ENCODE results near the gene CCDC88C.

CCDC88C gene

DNA sequence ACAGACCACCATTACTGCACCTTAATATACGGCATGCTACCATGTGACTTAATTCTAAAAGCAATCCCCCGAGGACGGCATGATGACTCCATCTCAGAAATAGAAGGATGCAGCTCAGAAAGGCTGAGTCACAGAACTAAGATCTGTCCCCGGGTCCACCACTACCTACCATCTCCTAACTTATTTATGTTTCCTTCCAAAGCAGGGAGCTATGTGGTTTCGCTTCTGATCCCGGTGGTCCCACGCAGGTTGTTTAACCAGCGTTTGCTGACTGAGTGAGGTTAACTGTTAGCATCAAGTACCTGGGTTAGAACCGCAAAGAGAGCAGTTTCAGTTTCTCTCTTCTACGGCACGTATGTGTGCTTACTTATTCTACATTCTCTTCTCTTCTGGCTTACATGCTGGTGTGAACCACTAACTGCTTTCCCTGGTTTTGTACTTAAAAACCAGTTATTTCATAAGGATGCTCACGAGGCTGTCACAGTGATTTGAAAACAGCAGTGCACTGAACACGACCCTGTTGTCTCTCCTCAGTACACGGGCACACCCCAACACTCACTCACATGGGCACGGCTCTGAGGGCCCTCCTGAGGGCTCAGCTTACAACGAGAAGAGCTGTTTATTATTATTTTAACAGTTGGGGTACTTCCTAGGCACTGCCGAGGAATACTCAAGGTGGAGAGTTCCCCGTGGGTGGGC lies 66.7 kb downstream of the CCDC88C start:
- Histone ChIP-seq H3K9ac (ENCODE audit: low read depth, low read length, poor library complexity) (no peak overlapping the region), H2AFZ (ENCODE audit: low read length) (no peak overlapping the region), H3K9me3 (replicated peaks in 1 of 2; ENCODE audit: control insufficient read depth in 2 of 2, insufficient read depth in 1 of 2, low read depth in 1 of 2, low read length in 2 of 2) (no peaks in the 10 kb centered on the region), H2AK5ac (ENCODE audit: low read depth, low read length) (peak overlapping the region; percentile 82), H3K79me1 (ENCODE audit: low read depth, low read length) (peaks cover 8% of the 10 kb centered on the region), H3K27ac (replicated peaks; ENCODE audit: low read length) (no peak overlapping the region), H2BK15ac (ENCODE audit: low read length) (no peak overlapping the region), H3K36me3 (replicated peaks in 1 of 2; ENCODE audit: control insufficient read depth in 2 of 2, insufficient read depth in 2 of 2, low read length in 2 of 2) (peaks cover 0 to 7% of the 10 kb centered on the region in 2 donors), H3K4ac (ENCODE audit: low read length) (no peak overlapping the region), H3K23ac (ENCODE audit: low read depth, low read length, poor library complexity) (no peak overlapping the region), H3K18ac (ENCODE audit: low read length) (no peak overlapping the region), H2BK120ac (ENCODE audit: low read depth, low read length) (no peak overlapping the region), H4K91ac (ENCODE audit: low read depth, low read length, poor library complexity) (no peak overlapping the region), H2BK5ac (ENCODE audit: low read length) (no peak overlapping the region), H2BK12ac (ENCODE audit: low read length) (no peak overlapping the region), H3K14ac (ENCODE audit: low read length) (no peak overlapping the region), H4K8ac (ENCODE audit: low read depth, low read length) (no peak overlapping the region), H3K4me3 (ENCODE audit: low read length in 2 of 2) (no peak overlapping the region), H3K27me3 (ENCODE audit: control insufficient read depth in 3 of 3, insufficient read depth in 3 of 3, low read depth in 1 of 3, low read length in 3 of 3) (no peaks in the 10 kb centered on the region), H3K4me2 (ENCODE audit: insufficient read depth, low read length, poor library complexity, severe bottlenecking) (no peak overlapping the region), H3K4me1 (ENCODE audit: control insufficient read depth in 2 of 2, insufficient read depth in 1 of 2, low read depth in 1 of 2, low read length in 2 of 2) (peaks cover 28 to 36% of the 10 kb centered on the region in 2 donors)
- no CpG with 5 or more reads among the region's 18 CpGs for WGBS, 2 donors (ENCODE audit: extremely low coverage in 2 of 2, insufficient read length in 2 of 2, insufficient replicate concordance in 1 of 2)
- DNase-seq (ENCODE audit: low spot score) = no peak

DNA sequence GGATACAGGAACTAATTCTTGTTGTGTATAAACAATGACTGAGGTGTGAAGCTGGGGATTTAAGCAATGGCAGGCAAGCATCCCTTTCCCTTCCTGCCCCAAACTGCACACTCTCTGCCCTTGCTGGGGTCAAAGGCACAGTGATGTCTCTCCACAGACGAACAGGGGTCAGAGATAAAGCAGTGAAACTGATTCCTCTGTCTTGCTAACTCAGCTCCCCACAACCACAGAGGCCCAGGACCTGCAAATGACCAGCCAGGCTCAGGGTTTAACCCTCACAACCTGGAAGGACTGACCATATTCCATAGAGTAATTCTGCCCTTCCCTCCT lies 67.2 kb downstream of the CCDC88C start:
- H2BK120ac ChIP-seq (ENCODE audit: low read depth, low read length) = no peak overlapping the region
- no peak overlapping the region for H2BK5ac ChIP-seq (ENCODE audit: low read length)
- H2AK5ac ChIP-seq (ENCODE audit: low read depth, low read length) = no peak overlapping the region
- H3K4me3 ChIP-seq (ENCODE audit: low read length in 2 of 2) = no peak overlapping the region
- no peak overlapping the region for H3K4ac ChIP-seq (ENCODE audit: low read length)
- H3K14ac ChIP-seq (ENCODE audit: low read length) = no peak overlapping the region
- DNase-seq (ENCODE audit: low spot score) = no peak
- no peak overlapping the region for H2BK15ac ChIP-seq (ENCODE audit: low read length)
- no peak overlapping the region for H2AFZ ChIP-seq (ENCODE audit: low read length)
- no peak overlapping the region for H3K4me2 ChIP-seq (ENCODE audit: insufficient read depth, low read length, poor library complexity, severe bottlenecking)
- no peak overlapping the region for H3K18ac ChIP-seq (ENCODE audit: low read length)
- no peak overlapping the region for H3K9ac ChIP-seq (ENCODE audit: low read depth, low read length, poor library complexity)
- H4K8ac ChIP-seq (ENCODE audit: low read depth, low read length) = no peak overlapping the region
- H4K91ac ChIP-seq (ENCODE audit: low read depth, low read length, poor library complexity) = no peak overlapping the region
- H3K36me3 ChIP-seq (replicated peaks in 1 of 2; ENCODE audit: control insufficient read depth in 2 of 2, insufficient read depth in 2 of 2, low read length in 2 of 2) = peaks cover 0 to 7% of the 10 kb centered on the region in 2 donors
- WGBS, 2 donors (ENCODE audit: extremely low coverage in 2 of 2, insufficient read length in 2 of 2, insufficient replicate concordance in 1 of 2) = no CpG with 5 or more reads among the region's 1 CpG
- H3K27ac ChIP-seq (replicated peaks; ENCODE audit: low read length) = no peak overlapping the region
- no peak overlapping the region for H2BK12ac ChIP-seq (ENCODE audit: low read length)
- peaks cover 24 to 36% of the 10 kb centered on the region in 2 donors for H3K4me1 ChIP-seq (ENCODE audit: control insufficient read depth in 2 of 2, insufficient read depth in 1 of 2, low read depth in 1 of 2, low read length in 2 of 2)
- H3K79me1 ChIP-seq (ENCODE audit: low read depth, low read length) = peaks cover 8% of the 10 kb centered on the region
- H3K23ac ChIP-seq (ENCODE audit: low read depth, low read length, poor library complexity) = no peak overlapping the region
- no peaks in the 10 kb centered on the region for H3K9me3 ChIP-seq (replicated peaks in 1 of 2; ENCODE audit: control insufficient read depth in 2 of 2, insufficient read depth in 1 of 2, low read depth in 1 of 2, low read length in 2 of 2)
- no peaks in the 10 kb centered on the region for H3K27me3 ChIP-seq (ENCODE audit: control insufficient read depth in 3 of 3, insufficient read depth in 3 of 3, low read depth in 1 of 3, low read length in 3 of 3)

DNA sequence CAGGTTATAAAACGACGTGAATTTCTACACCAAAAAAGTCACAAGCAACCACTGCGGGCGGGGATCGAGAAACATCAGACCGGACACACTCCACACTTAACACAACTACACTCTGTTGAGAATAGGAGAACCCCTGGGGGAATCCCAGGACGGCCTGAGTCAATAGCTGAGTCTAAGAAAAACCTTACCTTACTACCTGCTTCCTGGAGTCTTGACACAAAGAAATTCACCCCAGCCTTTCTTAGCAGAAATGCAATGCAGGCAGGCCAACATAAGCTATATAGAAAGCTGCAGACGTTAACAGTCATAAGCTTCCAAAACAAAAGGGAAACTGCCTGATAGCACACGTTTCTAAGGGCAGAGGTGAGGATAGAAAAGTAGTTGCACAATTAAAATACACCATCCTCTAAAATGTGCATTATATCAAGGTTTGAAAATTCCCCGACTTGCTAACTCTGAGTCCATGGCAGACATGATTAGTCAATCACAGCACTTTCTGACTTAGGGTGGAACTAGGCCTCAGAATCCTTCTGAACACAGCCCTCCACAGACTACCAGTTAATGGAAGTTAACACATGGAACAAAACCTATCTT lies 68.0 kb downstream of the CCDC88C start:
- no peak overlapping the region for H2BK5ac ChIP-seq (ENCODE audit: low read length)
- H3K23ac ChIP-seq (ENCODE audit: low read depth, low read length, poor library complexity) = no peak overlapping the region
- H3K36me3 ChIP-seq (replicated peaks in 1 of 2; ENCODE audit: control insufficient read depth in 2 of 2, insufficient read depth in 2 of 2, low read length in 2 of 2) = peaks cover 0 to 7% of the 10 kb centered on the region in 2 donors
- H3K4me2 ChIP-seq (ENCODE audit: insufficient read depth, low read length, poor library complexity, severe bottlenecking) = no peak overlapping the region
- no CpG with 5 or more reads among the region's 10 CpGs for WGBS, 2 donors (ENCODE audit: extremely low coverage in 2 of 2, insufficient read length in 2 of 2, insufficient replicate concordance in 1 of 2)
- H3K27me3 ChIP-seq (ENCODE audit: control insufficient read depth in 3 of 3, insufficient read depth in 3 of 3, low read depth in 1 of 3, low read length in 3 of 3) = no peaks in the 10 kb centered on the region
- no peaks in the 10 kb centered on the region for H3K9me3 ChIP-seq (replicated peaks in 1 of 2; ENCODE audit: control insufficient read depth in 2 of 2, insufficient read depth in 1 of 2, low read depth in 1 of 2, low read length in 2 of 2)
- no peak overlapping the region for H3K14ac ChIP-seq (ENCODE audit: low read length)
- no peak overlapping the region for H2AK5ac ChIP-seq (ENCODE audit: low read depth, low read length)
- no peak overlapping the region for H2BK12ac ChIP-seq (ENCODE audit: low read length)
- H2AFZ ChIP-seq (ENCODE audit: low read length) = no peak overlapping the region
- H2BK15ac ChIP-seq (ENCODE audit: low read length) = no peak overlapping the region
- no peak for DNase-seq (ENCODE audit: low spot score)
- no peak overlapping the region for H3K18ac ChIP-seq (ENCODE audit: low read length)
- H3K9ac ChIP-seq (ENCODE audit: low read depth, low read length, poor library complexity) = no peak overlapping the region
- no peak overlapping the region for H3K4me3 ChIP-seq (ENCODE audit: low read length in 2 of 2)
- no peak overlapping the region for H4K91ac ChIP-seq (ENCODE audit: low read depth, low read length, poor library complexity)
- no peak overlapping the region for H2BK120ac ChIP-seq (ENCODE audit: low read depth, low read length)
- H4K8ac ChIP-seq (ENCODE audit: low read depth, low read length) = no peak overlapping the region
- no peak overlapping the region for H3K4ac ChIP-seq (ENCODE audit: low read length)
- peaks cover 22 to 32% of the 10 kb centered on the region in 2 donors for H3K4me1 ChIP-seq (ENCODE audit: control insufficient read depth in 2 of 2, insufficient read depth in 1 of 2, low read depth in 1 of 2, low read length in 2 of 2)
- H3K79me1 ChIP-seq (ENCODE audit: low read depth, low read length) = peaks cover 6% of the 10 kb centered on the region
- H3K27ac ChIP-seq (replicated peaks; ENCODE audit: low read length) = peak overlapping the region; percentile 59

DNA sequence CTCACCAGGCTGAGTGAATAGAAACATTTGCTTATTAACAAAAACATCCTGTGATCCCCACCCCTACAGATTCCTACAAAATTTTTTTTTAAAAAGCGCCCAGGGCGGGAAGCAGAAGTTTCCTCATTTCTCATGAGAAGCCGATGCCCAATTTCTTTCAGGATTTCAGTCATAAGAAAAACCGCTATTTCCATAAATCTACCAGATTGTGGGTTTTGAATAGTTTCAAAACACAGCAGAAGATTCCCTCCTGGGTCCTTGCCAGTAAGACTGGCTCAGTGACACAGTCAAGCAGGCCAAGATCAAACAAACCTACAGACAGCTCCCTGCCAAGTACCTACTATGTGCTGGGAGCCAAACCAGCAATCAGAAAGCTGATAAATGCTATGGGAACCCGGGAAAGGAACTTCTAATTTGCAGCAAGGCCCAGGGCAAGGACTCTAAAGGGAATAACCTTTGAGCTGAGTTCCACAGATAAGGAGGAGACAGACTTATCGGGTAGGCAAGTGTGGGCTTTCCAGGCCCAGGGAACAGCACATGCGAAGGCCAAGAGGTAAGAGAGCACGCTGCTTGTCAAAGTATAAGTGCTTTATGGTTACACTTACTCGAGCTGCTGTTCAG lies 68.7 kb downstream of the CCDC88C start:
- no peak overlapping the region for H2BK120ac ChIP-seq (ENCODE audit: low read depth, low read length)
- no peak for DNase-seq (ENCODE audit: low spot score)
- H3K14ac ChIP-seq (ENCODE audit: low read length) = no peak overlapping the region
- H3K9ac ChIP-seq (ENCODE audit: low read depth, low read length, poor library complexity) = no peak overlapping the region
- H2BK15ac ChIP-seq (ENCODE audit: low read length) = no peak overlapping the region
- no peak overlapping the region for H2BK5ac ChIP-seq (ENCODE audit: low read length)
- H3K9me3 ChIP-seq (replicated peaks in 1 of 2; ENCODE audit: control insufficient read depth in 2 of 2, insufficient read depth in 1 of 2, low read depth in 1 of 2, low read length in 2 of 2) = no peaks in the 10 kb centered on the region
- H3K27ac ChIP-seq (replicated peaks; ENCODE audit: low read length) = peak overlapping the region; percentile 59
- H3K27me3 ChIP-seq (ENCODE audit: control insufficient read depth in 3 of 3, insufficient read depth in 3 of 3, low read depth in 1 of 3, low read length in 3 of 3) = no peaks in the 10 kb centered on the region
- H2AFZ ChIP-seq (ENCODE audit: low read length) = no peak overlapping the region
- H3K79me1 ChIP-seq (ENCODE audit: low read depth, low read length) = peaks cover 4% of the 10 kb centered on the region
- H3K23ac ChIP-seq (ENCODE audit: low read depth, low read length, poor library complexity) = no peak overlapping the region
- no CpG with 5 or more reads among the region's 9 CpGs for WGBS, 2 donors (ENCODE audit: extremely low coverage in 2 of 2, insufficient read length in 2 of 2, insufficient replicate concordance in 1 of 2)
- no peak overlapping the region for H3K4me2 ChIP-seq (ENCODE audit: insufficient read depth, low read length, poor library complexity, severe bottlenecking)
- no peak overlapping the region for H2BK12ac ChIP-seq (ENCODE audit: low read length)
- peaks cover 0 to 2% of the 10 kb centered on the region in 2 donors for H3K36me3 ChIP-seq (replicated peaks in 1 of 2; ENCODE audit: control insufficient read depth in 2 of 2, insufficient read depth in 2 of 2, low read length in 2 of 2)
- no peak overlapping the region for H4K8ac ChIP-seq (ENCODE audit: low read depth, low read length)
- no peak overlapping the region for H2AK5ac ChIP-seq (ENCODE audit: low read depth, low read length)
- peaks cover 20 to 30% of the 10 kb centered on the region in 2 donors for H3K4me1 ChIP-seq (ENCODE audit: control insufficient read depth in 2 of 2, insufficient read depth in 1 of 2, low read depth in 1 of 2, low read length in 2 of 2)
- no peak overlapping the region for H3K18ac ChIP-seq (ENCODE audit: low read length)
- no peak overlapping the region for H3K4me3 ChIP-seq (ENCODE audit: low read length in 2 of 2)
- no peak overlapping the region for H3K4ac ChIP-seq (ENCODE audit: low read length)
- no peak overlapping the region for H4K91ac ChIP-seq (ENCODE audit: low read depth, low read length, poor library complexity)

Data from neuronal stem cell (in vitro differentiated cells).